Tibial nerve (tissue), 4 donors: Measurements from ENCODE around the gene CST4.

Experiments
- EP300 ChIP-seq, 2 donors: sonication (generic); formaldehyde crosslinking; IDR thresholded peaks; one replicate each; pipeline ENCODE4 v1.6.1; 2017; ENCODE audit warnings: antibody characterized with exemption in 2 of 2, mild to moderate bottlenecking in 1 of 2
- POLR2A ChIP-seq, 2 donors: fragments of 450-650 bp; IDR thresholded peaks; one replicate each; pipeline ENCODE4 v1.6.1; 2017; ENCODE audit warnings: antibody characterized with exemption in 2 of 2, mild to moderate bottlenecking in 2 of 2, moderate library complexity in 2 of 2
- TF ChIP-seq, protein P1 (sequence below), 5 experiments: fragments of 200-600 bp in 3 of 5; fragments of 450-650 bp in 2 of 5; sonication (generic) in 3 of 5; IDR thresholded peaks; one replicate each; pipeline ENCODE4 v1.5.1; 2016 to 2019; ENCODE audit warnings: antibody characterized with exemption in 5 of 5, mild to moderate bottlenecking in 3 of 5, moderate library complexity in 2 of 5

DNA sequence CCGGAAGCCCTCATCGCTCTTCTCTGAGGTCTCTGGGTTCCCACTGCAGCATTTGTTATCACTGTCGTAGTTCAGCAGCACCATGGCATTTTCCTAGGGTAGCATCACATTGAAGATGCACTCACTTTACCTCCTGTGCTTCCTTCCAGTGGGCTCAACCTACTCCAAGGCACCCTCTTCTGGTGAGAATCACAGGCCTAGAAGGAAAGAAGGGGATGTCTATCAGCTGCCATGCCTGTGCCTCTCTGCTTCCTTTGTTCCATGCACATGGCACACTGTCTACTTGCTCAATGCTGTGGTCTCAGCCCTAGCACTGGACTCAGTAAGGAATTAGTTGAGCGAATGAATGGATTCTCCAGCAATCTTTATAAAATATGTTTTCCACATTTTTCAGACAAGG lies 22.6 kb downstream of the CST4 start:
- TF ChIP-seq, protein P1, sequence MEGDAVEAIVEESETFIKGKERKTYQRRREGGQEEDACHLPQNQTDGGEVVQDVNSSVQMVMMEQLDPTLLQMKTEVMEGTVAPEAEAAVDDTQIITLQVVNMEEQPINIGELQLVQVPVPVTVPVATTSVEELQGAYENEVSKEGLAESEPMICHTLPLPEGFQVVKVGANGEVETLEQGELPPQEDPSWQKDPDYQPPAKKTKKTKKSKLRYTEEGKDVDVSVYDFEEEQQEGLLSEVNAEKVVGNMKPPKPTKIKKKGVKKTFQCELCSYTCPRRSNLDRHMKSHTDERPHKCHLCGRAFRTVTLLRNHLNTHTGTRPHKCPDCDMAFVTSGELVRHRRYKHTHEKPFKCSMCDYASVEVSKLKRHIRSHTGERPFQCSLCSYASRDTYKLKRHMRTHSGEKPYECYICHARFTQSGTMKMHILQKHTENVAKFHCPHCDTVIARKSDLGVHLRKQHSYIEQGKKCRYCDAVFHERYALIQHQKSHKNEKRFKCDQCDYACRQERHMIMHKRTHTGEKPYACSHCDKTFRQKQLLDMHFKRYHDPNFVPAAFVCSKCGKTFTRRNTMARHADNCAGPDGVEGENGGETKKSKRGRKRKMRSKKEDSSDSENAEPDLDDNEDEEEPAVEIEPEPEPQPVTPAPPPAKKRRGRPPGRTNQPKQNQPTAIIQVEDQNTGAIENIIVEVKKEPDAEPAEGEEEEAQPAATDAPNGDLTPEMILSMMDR (IDR thresholded peaks at IDR 0.05), result no peak
- TF ChIP-seq POLR2A (IDR thresholded peaks at IDR 0.05) (no peak), EP300 (IDR thresholded peaks at IDR 0.05) (no peak)
